Naive B cell (primary cell): ENCODE results near the gene ITPR2. TPM values are rescaled to one million over a fixed set of nuclear protein-coding genes. Genes with fewer than 3 reads are reported as not detected.
"Not testable (repeated sequence)": the region's sequence is repeated elsewhere in the genome, so short reads cannot be mapped to it uniquely, and the experiment has no call there.

ENCODE experiments used
- ATAC-seq, 2 donors: fragments of 150-1000 bp; cut with Tn5 transposase; 2 replicates each; pipeline ENCODE4 v1.10.0; 2021; ENCODE audit warnings: low read depth in 2 of 2, mild to moderate bottlenecking in 2 of 2, moderate library complexity in 2 of 2
- DNase-seq: peaks from one replicate; pipeline ENCODE4 v3.0.0; 2022
- H3K27ac Mint-ChIP-seq, 6 donors: one replicate each; pipeline ENCODE4 v1.8.0; 2020 to 2022; ENCODE audit warnings: mild to moderate bottlenecking in 6 of 6, mixed read lengths in 6 of 6, moderate library complexity in 5 of 6, inconsistent platforms in 2 of 6
- H3K27me3 Mint-ChIP-seq, 3 donors: one replicate each; pipeline ENCODE4 v1.8.0; 2021 to 2022; ENCODE audit warnings: mixed read lengths in 3 of 3, mild to moderate bottlenecking in 1 of 3
- H3K36me3 Mint-ChIP-seq, 2 donors: one replicate each; pipeline ENCODE4 v1.8.0; 2020 to 2022; ENCODE audit warnings: mixed read lengths in 2 of 2, inconsistent platforms in 1 of 2, mild to moderate bottlenecking in 1 of 2
- H3K4me1 Mint-ChIP-seq, 3 donors: one replicate each; pipeline ENCODE4 v1.8.0; 2020 to 2022; ENCODE audit warnings: mixed read lengths in 3 of 3, inconsistent platforms in 1 of 3, mild to moderate bottlenecking in 1 of 3, moderate library complexity in 1 of 3
- H3K4me3 Mint-ChIP-seq, 8 donors: one replicate each; pipeline ENCODE4 v1.8.0; 2020 to 2022; ENCODE audit warnings: mild to moderate bottlenecking in 8 of 8, mixed read lengths in 8 of 8, moderate library complexity in 8 of 8, inconsistent platforms in 2 of 8
- H3K9me3 Mint-ChIP-seq, 7 donors: one replicate each; pipeline ENCODE4 v1.8.0; 2020 to 2022; ENCODE audit warnings: mixed read lengths in 7 of 7, mild to moderate bottlenecking in 5 of 7, inconsistent platforms in 2 of 7, moderate library complexity in 1 of 7
- polyA plus RNA-seq, 6 donors: library from polyadenylated mRNA; unstranded; fragments of 300-500 nt; fragmentation: Illumina TruSeq; gene quantifications; one replicate each; pipeline ENCODE4 v1.2.3, GENCODE V29; 2021; ENCODE audit warnings: low read depth in 6 of 6

ITPR2 gene
- polyA plus RNA-seq, 6 donors from 2014 or later, result 6.7 to 23.6 (median 20.6) TPM

DNA sequence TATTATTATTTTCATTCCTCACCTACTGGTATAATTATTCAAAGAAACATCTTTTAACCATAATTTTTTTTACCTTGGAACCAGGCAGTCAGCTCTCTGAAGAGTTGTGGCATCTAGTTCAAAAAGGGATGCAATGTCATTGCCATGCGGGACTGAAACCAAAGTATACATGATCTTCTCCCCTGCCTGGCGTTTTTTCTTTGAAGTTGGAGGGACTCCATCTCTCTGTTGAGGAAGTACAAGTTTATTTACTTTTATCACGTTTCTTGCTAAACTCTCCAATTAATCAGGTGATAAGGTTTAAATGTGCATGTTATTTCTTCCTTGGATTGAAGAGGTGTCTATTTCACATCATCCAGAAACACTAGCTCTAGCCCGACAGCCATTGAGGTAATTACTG, 146.6 kb downstream of the ITPR2 start:
- DNase-seq (no peak), ATAC-seq (no peak)
- Mint-ChIP-seq H3K9me3 (no peaks in the 10 kb centered on the region), H3K4me1 (peaks cover 3 to 6% (median 3%) of the 10 kb centered on the region in 3 donors), H3K27ac (peak overlapping the region in 1 of 6 donors; percentile 32), H3K4me3 (no peak overlapping the region), H3K27me3 (no peaks in the 10 kb centered on the region), H3K36me3 (peaks cover 36 to 37% of the 10 kb centered on the region in 2 donors)

DNA sequence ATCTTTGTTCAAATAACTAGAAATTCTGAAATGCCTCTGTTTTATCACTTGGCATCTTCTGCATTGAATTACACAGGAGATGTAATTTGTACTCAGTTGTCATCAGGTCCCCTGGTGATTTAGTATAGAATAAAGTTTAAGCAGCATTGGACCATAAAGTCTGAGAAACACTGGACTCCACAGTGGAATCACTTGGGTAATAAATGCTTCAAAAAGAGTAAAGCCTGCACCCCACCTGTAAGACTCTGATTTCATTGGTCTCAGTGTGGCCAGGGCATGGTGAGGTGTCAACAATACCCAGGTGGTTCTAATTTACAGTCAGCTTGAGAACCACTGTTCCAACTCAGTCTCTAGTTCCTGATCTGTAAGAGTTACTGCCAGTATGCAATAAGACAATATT, 148.9 kb downstream of the ITPR2 start:
- Mint-ChIP-seq H3K4me1 (peaks cover 1 to 6% (median 3%) of the 10 kb centered on the region in 3 donors), H3K4me3 (no peak overlapping the region), H3K27me3 (no peaks in the 10 kb centered on the region), H3K36me3 (peaks cover 29 to 39% of the 10 kb centered on the region in 2 donors), H3K9me3 (no peaks in the 10 kb centered on the region), H3K27ac (no peak overlapping the region)
- DNase-seq (no peak), ATAC-seq (no peak)

DNA sequence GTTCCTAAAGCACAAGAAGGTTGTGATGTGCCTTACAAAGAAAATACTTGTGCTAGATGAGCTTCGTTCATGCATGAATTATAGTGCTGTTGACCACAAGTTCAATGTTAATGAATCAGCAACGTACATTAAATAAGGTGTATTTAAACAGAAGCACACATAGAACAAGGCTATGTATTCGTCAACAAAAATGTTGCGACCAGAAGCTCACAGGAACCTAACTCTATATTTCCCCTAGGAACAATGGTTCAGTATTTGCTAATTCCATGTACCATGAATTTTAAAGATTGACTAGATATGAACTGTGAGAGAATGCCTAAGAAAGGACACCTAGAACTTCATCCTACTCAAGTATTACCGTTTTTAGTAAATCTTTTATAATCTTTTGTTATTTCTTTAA, 149.6 kb downstream of the ITPR2 start:
- Mint-ChIP-seq H3K9me3 (no peaks in the 10 kb centered on the region), H3K4me3 (no peak overlapping the region), H3K27me3 (no peaks in the 10 kb centered on the region), H3K4me1 (peaks cover 0 to 4% (median 3%) of the 10 kb centered on the region in 3 donors), H3K36me3 (peaks cover 29 to 39% of the 10 kb centered on the region in 2 donors), H3K27ac (no peak overlapping the region)
- no peak for ATAC-seq
- DNase-seq, result no peak

- no peak for ATAC-seq
- peaks cover 27 to 30% of the 10 kb centered on the region in 2 donors for H3K36me3 Mint-ChIP-seq
- H3K27me3 Mint-ChIP-seq, result no peaks in the 10 kb centered on the region
- DNase-seq, result no peak
- no peaks in the 10 kb centered on the region for H3K4me1 Mint-ChIP-seq
- no peak overlapping the region for H3K4me3 Mint-ChIP-seq
- no peaks in the 10 kb centered on the region for H3K9me3 Mint-ChIP-seq
- peak overlapping the region in 2 of 6 donors; percentile 48 to 73 for H3K27ac Mint-ChIP-seq
These were observed 152.1 kb downstream of the ITPR2 start for GRCh38 chr12:26680727-26681455.

DNA sequence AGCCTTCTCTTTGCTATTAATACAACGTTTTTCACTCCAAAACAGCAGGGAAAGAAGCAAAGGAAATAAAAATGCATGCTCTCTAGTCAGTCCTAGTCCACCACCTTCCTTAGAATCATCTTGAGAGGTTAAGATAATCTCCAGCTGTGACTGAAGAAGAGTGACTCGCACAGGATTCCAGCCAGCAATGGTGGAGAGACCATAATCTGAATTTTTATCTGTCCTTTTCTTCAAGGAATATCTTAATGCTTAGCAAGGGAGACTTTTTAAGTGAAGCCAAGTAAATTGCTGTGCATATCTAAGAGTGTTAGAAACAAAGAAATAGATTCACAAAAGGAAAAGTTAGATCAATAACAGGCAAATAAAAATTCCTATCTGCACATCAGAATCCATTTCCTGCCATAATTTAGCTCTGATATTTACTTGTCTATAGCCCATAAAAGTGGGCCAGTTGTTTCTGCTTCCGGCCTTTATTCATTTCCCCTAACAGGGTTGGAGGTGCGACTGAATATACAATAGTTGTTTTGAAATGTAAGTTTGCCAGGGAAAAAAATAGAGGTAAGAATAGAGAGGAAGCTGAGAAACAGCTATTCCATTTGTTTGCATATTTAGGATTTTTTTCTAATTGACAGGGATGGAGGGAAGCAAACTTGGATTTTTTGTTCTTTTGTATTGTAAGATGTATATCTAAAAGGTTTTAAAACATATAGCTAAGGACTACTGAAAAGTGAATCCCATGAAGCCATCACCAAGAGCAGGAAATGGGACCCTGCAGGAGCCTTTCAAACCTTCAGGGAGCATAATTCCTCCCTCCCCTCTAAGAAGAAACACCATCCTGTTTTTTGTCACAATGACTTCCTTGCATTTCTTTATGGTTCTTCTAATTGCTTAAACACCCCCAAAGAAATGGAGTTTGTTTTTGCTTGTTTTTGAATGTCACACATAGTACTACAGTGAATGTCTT, 154.0 kb downstream of the ITPR2 start:
- Mint-ChIP-seq H3K4me3 (no peak overlapping the region), H3K27ac (peak overlapping the region in 2 of 6 donors; percentile 45 to 47), H3K4me1 (no peaks in the 10 kb centered on the region), H3K36me3 (peaks cover 20 to 22% of the 10 kb centered on the region in 2 donors), H3K27me3 (no peaks in the 10 kb centered on the region), H3K9me3 (no peaks in the 10 kb centered on the region)
- ATAC-seq (no peak), DNase-seq (no peak)

GRCh38 chr12:26671487-26671886, 161.5 kb downstream of the ITPR2 start:
- not testable (repeated sequence) for H3K4me3 Mint-ChIP-seq, H3K27me3 Mint-ChIP-seq, H3K9me3 Mint-ChIP-seq, ATAC-seq, DNase-seq, H3K4me1 Mint-ChIP-seq
- peak overlapping the region in 1 of 6 donors; percentile 56 for H3K27ac Mint-ChIP-seq
- H3K36me3 Mint-ChIP-seq, result peaks cover 10 to 14% of the 10 kb centered on the region in 2 donors

GRCh38 chr12:26668847-26669246, 164.1 kb downstream of the ITPR2 start:
- no peak overlapping the region for H3K4me3 Mint-ChIP-seq
- H3K36me3 Mint-ChIP-seq, result peaks cover 16 to 27% of the 10 kb centered on the region in 2 donors
- H3K4me1 Mint-ChIP-seq, result no peaks in the 10 kb centered on the region
- H3K9me3 Mint-ChIP-seq, result peaks cover 0 to 2% (median 0%) of the 10 kb centered on the region in 7 donors
- no peak for DNase-seq
- H3K27ac Mint-ChIP-seq, result no peak overlapping the region
- no peaks in the 10 kb centered on the region for H3K27me3 Mint-ChIP-seq
- no peak for ATAC-seq

DNA sequence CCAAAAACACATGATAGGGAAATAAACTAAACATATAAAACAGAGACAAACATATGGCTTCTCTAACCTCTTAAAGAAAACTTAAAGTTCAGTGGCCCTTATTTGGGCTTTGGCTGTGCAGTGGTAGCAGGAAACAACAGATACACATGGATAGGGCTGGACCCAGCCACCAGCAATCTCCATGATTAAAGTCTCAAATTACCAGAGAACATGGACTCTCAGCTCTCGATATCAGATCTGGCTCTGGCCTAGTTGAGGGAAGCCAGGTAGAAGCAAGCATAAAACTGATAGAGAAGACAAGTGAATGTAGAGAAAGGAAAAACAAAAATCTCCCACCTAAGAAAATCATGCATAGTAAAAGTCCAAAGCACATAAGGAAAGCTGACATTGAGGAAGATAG, 164.8 kb downstream of the ITPR2 start:
- ATAC-seq (no peak), DNase-seq (no peak)
- Mint-ChIP-seq H3K27ac (peak overlapping the region in 1 of 6 donors; percentile 33), H3K4me1 (no peaks in the 10 kb centered on the region), H3K27me3 (no peaks in the 10 kb centered on the region), H3K36me3 (peaks cover 21 to 31% of the 10 kb centered on the region in 2 donors), H3K9me3 (peaks cover 0 to 2% (median 0%) of the 10 kb centered on the region in 7 donors), H3K4me3 (no peak overlapping the region)

- Mint-ChIP-seq H3K27ac (no peak overlapping the region), H3K27me3 (no peaks in the 10 kb centered on the region)
- ATAC-seq, result no peak
These were observed 166.7 kb downstream of the ITPR2 start for GRCh38 chr12:26666286-26666685.

GRCh38 chr12:26661399-26661798, 171.6 kb downstream of the ITPR2 start:
- peak overlapping the region in 2 of 6 donors; percentile 8 to 60 for H3K27ac Mint-ChIP-seq

More at GRCh38 chr12:26666286-26666685, 166.7 kb downstream of the ITPR2 start:
- DNase-seq, result no peak
- Mint-ChIP-seq H3K4me3 (no peak overlapping the region), H3K9me3 (peaks cover 0 to 2% (median 0%) of the 10 kb centered on the region in 7 donors), H3K36me3 (peaks cover 26 to 41% of the 10 kb centered on the region in 2 donors), H3K4me1 (no peaks in the 10 kb centered on the region)

DNA sequence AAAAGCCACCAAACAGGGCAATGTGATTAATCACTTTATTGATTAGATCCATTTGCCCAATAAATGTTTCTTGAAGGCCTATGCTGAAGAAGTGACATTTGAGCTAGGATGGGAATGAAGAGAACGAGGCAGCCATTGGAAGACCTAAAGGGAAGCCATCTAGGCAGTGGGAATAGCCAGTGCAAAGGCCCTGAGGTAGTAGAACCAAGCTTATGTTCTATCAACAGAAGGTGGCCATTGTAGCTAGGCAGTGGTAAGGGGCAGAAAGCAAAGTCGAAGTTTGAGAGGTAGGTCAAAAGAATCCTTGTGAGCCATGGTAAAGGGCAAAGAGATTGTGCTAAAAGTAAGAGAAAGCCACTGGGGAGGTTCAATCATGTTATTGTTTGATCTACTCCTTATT, 173.1 kb downstream of the ITPR2 start:
- Mint-ChIP-seq H3K36me3 (peaks cover 33 to 57% of the 10 kb centered on the region in 2 donors), H3K4me1 (no peaks in the 10 kb centered on the region)
- ATAC-seq, result no peak

More at GRCh38 chr12:26661399-26661798, 171.6 kb downstream of the ITPR2 start:
- DNase-seq (no peak), ATAC-seq (no peak)
- Mint-ChIP-seq H3K4me1 (no peaks in the 10 kb centered on the region), H3K9me3 (no peaks in the 10 kb centered on the region), H3K27me3 (no peaks in the 10 kb centered on the region), H3K4me3 (peak overlapping the region in 1 of 8 donors; percentile 13), H3K36me3 (peaks cover 34 to 58% of the 10 kb centered on the region in 2 donors)

DNA sequence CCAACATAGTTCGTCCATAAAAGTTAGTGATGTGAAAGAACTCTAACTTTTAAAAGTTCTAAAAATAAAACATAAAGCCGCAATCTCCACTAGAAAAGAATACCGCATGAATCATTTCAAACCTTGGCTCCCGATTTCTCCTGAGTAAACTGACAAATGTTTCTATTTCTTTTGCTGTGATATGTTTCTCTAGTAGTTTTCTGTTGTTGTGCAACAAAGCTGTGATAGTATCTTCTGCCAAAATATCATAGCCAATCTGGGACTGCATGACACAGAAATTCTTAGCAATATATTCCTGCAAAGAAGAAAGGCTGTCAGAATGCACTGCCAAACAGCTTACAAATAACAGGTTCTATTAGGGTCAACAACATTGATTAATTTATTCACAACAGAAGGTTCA, 174.0 kb downstream of the ITPR2 start:
- Mint-ChIP-seq H3K36me3 (peaks cover 33 to 56% of the 10 kb centered on the region in 2 donors), H3K27me3 (no peaks in the 10 kb centered on the region)

More for the DNA sequence above, 173.1 kb downstream of the ITPR2 start:
- Mint-ChIP-seq H3K4me3 (no peak overlapping the region), H3K27ac (no peak overlapping the region), H3K27me3 (no peaks in the 10 kb centered on the region), H3K9me3 (no peaks in the 10 kb centered on the region)
- DNase-seq, result no peak

GRCh38 chr12:26654623-26655022, 178.4 kb downstream of the ITPR2 start:
- no peak for DNase-seq
- no peaks in the 10 kb centered on the region for H3K27me3 Mint-ChIP-seq
- peaks cover 0 to 2% (median 0%) of the 10 kb centered on the region in 3 donors for H3K4me1 Mint-ChIP-seq
- peaks cover 35 to 65% of the 10 kb centered on the region in 2 donors for H3K36me3 Mint-ChIP-seq
- H3K27ac Mint-ChIP-seq, result peak overlapping the region in 1 of 6 donors; percentile 65
- ATAC-seq, result no peak
- peaks cover 0 to 7% (median 4%) of the 10 kb centered on the region in 7 donors for H3K9me3 Mint-ChIP-seq
- no peak overlapping the region for H3K4me3 Mint-ChIP-seq

More for the DNA sequence above, 174.0 kb downstream of the ITPR2 start:
- Mint-ChIP-seq H3K9me3 (no peaks in the 10 kb centered on the region), H3K4me1 (no peaks in the 10 kb centered on the region), H3K4me3 (no peak overlapping the region), H3K27ac (no peak overlapping the region)
- DNase-seq (no peak), ATAC-seq (no peak)
